Naive thymus-derived CD8-positive, alpha-beta T cell (primary cell): Measurements from ENCODE around the gene PSMB5. TPM values are rescaled to one million over a fixed set of nuclear protein-coding genes. Genes with fewer than 3 reads are reported as not detected.

ENCODE experiments used
- ATAC-seq, 2 donors: fragments of 150-1000 bp; cut with Tn5 transposase in 1 of 2; sonication (Bioruptor Pico), chemical (Tn5 transposase) in 1 of 2; 1 replicate in 1 of 2; 2 replicates in 1 of 2; pipeline ENCODE4 v1.10.0; 2021; ENCODE audit warnings: mild to moderate bottlenecking in 2 of 2, moderate library complexity in 2 of 2
- POLR2A ChIA-PET: fragments of 350-600 bp; sonication (Branson Sonifier 250); formaldehyde crosslinking; loops from one replicate; lab custom pipeline; 2021; ENCODE audit warnings: antibody characterized with exemption; lab: Charles Lee
- DNase-seq, 10 donors: peaks; one replicate each; pipeline versions ENCODE4 v3.0.0 to v3.0.0-alpha.2; 2020 to 2022
- H3K27ac Mint-ChIP-seq, 10 donors: one replicate each; pipeline ENCODE4 v1.8.0; 2020 to 2022; ENCODE audit warnings: mild to moderate bottlenecking in 10 of 10, mixed read lengths in 10 of 10, moderate library complexity in 4 of 10, inconsistent platforms in 1 of 10
- H3K27me3 Mint-ChIP-seq, 5 donors: one replicate each; pipeline ENCODE4 v1.8.0; 2021 to 2022; ENCODE audit warnings: mixed read lengths in 5 of 5
- H3K36me3 Mint-ChIP-seq, 3 donors: one replicate each; pipeline ENCODE4 v1.8.0; 2020 to 2022; ENCODE audit warnings: mixed read lengths in 3 of 3, mild to moderate bottlenecking in 2 of 3, inconsistent platforms in 1 of 3
- H3K4me1 Mint-ChIP-seq, 4 donors: one replicate each; pipeline ENCODE4 v1.8.0; 2021 to 2022; ENCODE audit warnings: mixed read lengths in 4 of 4
- H3K4me3 Mint-ChIP-seq, 10 donors: one replicate each; pipeline ENCODE4 v1.8.0; 2020 to 2022; ENCODE audit warnings: mild to moderate bottlenecking in 10 of 10, mixed read lengths in 10 of 10, moderate library complexity in 6 of 10, inconsistent platforms in 1 of 10
- H3K9me3 Mint-ChIP-seq, 9 donors: one replicate each; pipeline ENCODE4 v1.8.0; 2020 to 2022; ENCODE audit warnings: mixed read lengths in 9 of 9, mild to moderate bottlenecking in 3 of 9, inconsistent platforms in 1 of 9, moderate library complexity in 1 of 9
- polyA plus RNA-seq, 3 donors: library from polyadenylated mRNA; unstranded; fragments of 300-500 nt; fragmentation: Illumina TruSeq; gene quantifications; one replicate each; pipeline ENCODE4 v1.2.3, GENCODE V29; 2021
- total RNA-seq, 8 experiments: library from RNA in 2 of 8; stranded (reverse) in 2 of 8; gene quantifications; one replicate each; pipeline ENCODE4 v1.2.3 and lab custom pipeline; 2021 to 2026

Gene PSMB5
- total and polyA plus RNA-seq, 5 experiments from 2014 or later = 30.2 to 49.7 (median 35.8) TPM

- POLR2A ChIA-PET = interaction anchor here (0.6 to 4.2 kb wide), 13 partner anchors 10 to 263 kb away, joined by 3 to 44 read pairs (median 5); partner anchors contain the start of genes AJUBA, PABPN1 and PRMT5
- H3K4me1 Mint-ChIP-seq = peaks cover 15 to 21% (median 20%) of the 10 kb centered on the region in 4 donors
- DNase-seq (peak; percentile 73 to 90 (median 84)), ATAC-seq (peak; percentile 73 to 75)
- H3K27ac Mint-ChIP-seq = peak overlapping the region in 8 of 10 donors; percentile 24 to 80 (median 66)
- H3K27me3 Mint-ChIP-seq = no peaks in the 10 kb centered on the region
- H3K9me3 Mint-ChIP-seq = no peaks in the 10 kb centered on the region
- peaks cover 0 to 50% (median 18%) of the 10 kb centered on the region in 3 donors for H3K36me3 Mint-ChIP-seq
- H3K4me3 Mint-ChIP-seq = peak overlapping the region; percentile 79 to 90 (median 88)
Observed at GRCh38 chr14:23057757-23058653, 23.3 kb upstream of the PSMB5 start.

GRCh38 chr14:23056956-23057756 is 22.5 kb upstream of the PSMB5 start, which contains the start of gene CDH24:
Gene CDH24 (minus strand): TSS chr14:23057520. CDS start chr14:23055733, 1,787 bp downstream.
- peak; percentile 67 to 84 for ATAC-seq
- no peaks in the 10 kb centered on the region for H3K27me3 Mint-ChIP-seq
- no peaks in the 10 kb centered on the region for H3K9me3 Mint-ChIP-seq
- peaks cover 15 to 21% (median 20%) of the 10 kb centered on the region in 4 donors for H3K4me1 Mint-ChIP-seq
- POLR2A ChIA-PET = interaction anchor here (0.6 to 4.2 kb wide), 14 partner anchors 11 to 264 kb away, joined by 3 to 44 read pairs (median 6); partner anchors contain the start of genes AJUBA, PABPN1 and PRMT5
- peak; percentile 48 to 83 (median 60) for DNase-seq
- peaks cover 0 to 41% (median 11%) of the 10 kb centered on the region in 3 donors for H3K36me3 Mint-ChIP-seq
- H3K27ac Mint-ChIP-seq = peak within 1 kb of the TSS in 9 of 10 donors; percentile 46 to 91 (median 69)
- H3K4me3 Mint-ChIP-seq = peak within 1 kb of the TSS; percentile 79 to 96 (median 90)

GRCh38 chr14:23056145-23056955 is 21.6 kb upstream of the PSMB5 start:
- H3K27ac Mint-ChIP-seq = peak overlapping the region in 9 of 10 donors; percentile 6 to 91 (median 46)
- H3K27me3 Mint-ChIP-seq = no peaks in the 10 kb centered on the region
- DNase-seq (peak; percentile 42 to 78 (median 64)), ATAC-seq (peak; percentile 65 to 73)
- peaks cover 15 to 21% (median 20%) of the 10 kb centered on the region in 4 donors for H3K4me1 Mint-ChIP-seq
- no peaks in the 10 kb centered on the region for H3K9me3 Mint-ChIP-seq
- POLR2A ChIA-PET = interaction anchor here (0.6 to 4.2 kb wide), 5 partner anchors 38 to 75 kb away, joined by 3 to 44 read pairs (median 8); no protein-coding TSS in a partner anchor
- H3K36me3 Mint-ChIP-seq = peaks cover 0 to 33% (median 9%) of the 10 kb centered on the region in 3 donors
- H3K4me3 Mint-ChIP-seq = peak overlapping the region; percentile 77 to 96 (median 85)

- peaks cover 15 to 21% (median 20%) of the 10 kb centered on the region in 4 donors for H3K4me1 Mint-ChIP-seq
- ATAC-seq (no peak), DNase-seq (no peak)
- peak overlapping the region in 5 of 10 donors; percentile 13 to 51 (median 43) for H3K27ac Mint-ChIP-seq
- POLR2A ChIA-PET = interaction anchor here (1.5 to 1.6 kb wide), 2 partner anchors 49 to 61 kb away, joined by 8 to 9 read pairs; no protein-coding TSS in a partner anchor
- H3K9me3 Mint-ChIP-seq = no peaks in the 10 kb centered on the region
- H3K27me3 Mint-ChIP-seq = no peaks in the 10 kb centered on the region
- H3K36me3 Mint-ChIP-seq = peaks cover 0 to 26% (median 4%) of the 10 kb centered on the region in 3 donors
- peak overlapping the region; percentile 77 to 96 (median 84) for H3K4me3 Mint-ChIP-seq
Observed at GRCh38 chr14:23055621-23056144, 21.0 kb upstream of the PSMB5 start.

- POLR2A ChIA-PET = interaction anchor here (1.0 to 1.6 kb wide), 2 partner anchors 48 to 60 kb away, joined by 4 to 9 read pairs; no protein-coding TSS in a partner anchor
- peaks cover 0 to 21% (median 3%) of the 10 kb centered on the region in 3 donors for H3K36me3 Mint-ChIP-seq
Observed at GRCh38 chr14:23055147-23055550, 20.4 kb upstream of the PSMB5 start.

GRCh38 chr14:23054000-23054811 is 19.5 kb upstream of the PSMB5 start:
- H3K27ac Mint-ChIP-seq = peak overlapping the region in 1 of 10 donors; percentile 80
- peaks cover 0 to 12% (median 0%) of the 10 kb centered on the region in 3 donors for H3K36me3 Mint-ChIP-seq
- POLR2A ChIA-PET = interaction anchor here (1.0 kb wide), 1 partner anchor 47 kb away, joined by 4 read pairs; no protein-coding TSS in a partner anchor
- no peaks in the 10 kb centered on the region for H3K27me3 Mint-ChIP-seq
- DNase-seq (peak in 4 of 10 donors; percentile 22 to 71 (median 40)), ATAC-seq (no peak)
- H3K4me3 Mint-ChIP-seq = peak overlapping the region in 2 of 10 donors; percentile 34 to 42
- no peaks in the 10 kb centered on the region for H3K9me3 Mint-ChIP-seq
- H3K4me1 Mint-ChIP-seq = peaks cover 15 to 21% (median 18%) of the 10 kb centered on the region in 4 donors

More at GRCh38 chr14:23055147-23055550, 20.4 kb upstream of the PSMB5 start:
- peaks cover 15 to 21% (median 20%) of the 10 kb centered on the region in 4 donors for H3K4me1 Mint-ChIP-seq
- no peak for DNase-seq
- ATAC-seq = no peak
- no peaks in the 10 kb centered on the region for H3K27me3 Mint-ChIP-seq
- H3K4me3 Mint-ChIP-seq = no peak overlapping the region
- H3K9me3 Mint-ChIP-seq = no peaks in the 10 kb centered on the region
- peak overlapping the region in 1 of 10 donors; percentile 18 for H3K27ac Mint-ChIP-seq

GRCh38 chr14:23053426-23053825 is 18.7 kb upstream of the PSMB5 start:
- Mint-ChIP-seq H3K4me3 (no peak overlapping the region), H3K9me3 (no peaks in the 10 kb centered on the region), H3K4me1 (peaks cover 15 to 21% (median 18%) of the 10 kb centered on the region in 4 donors), H3K27me3 (no peaks in the 10 kb centered on the region), H3K36me3 (peaks cover 0 to 4% (median 0%) of the 10 kb centered on the region in 3 donors), H3K27ac (peak overlapping the region in 1 of 10 donors; percentile 53)
- no peak for ATAC-seq
- DNase-seq = peak in 1 of 10 donors; percentile 60
- POLR2A ChIA-PET = no interaction called here

- peak in 1 of 10 donors; percentile 7 for DNase-seq
- POLR2A ChIA-PET = no interaction called here
- Mint-ChIP-seq H3K9me3 (no peaks in the 10 kb centered on the region), H3K27ac (peak overlapping the region in 1 of 10 donors; percentile 40), H3K4me1 (peaks cover 9 to 17% (median 13%) of the 10 kb centered on the region in 4 donors), H3K36me3 (no peaks in the 10 kb centered on the region), H3K27me3 (peaks cover 0 to 3% (median 0%) of the 10 kb centered on the region in 5 donors), H3K4me3 (no peak overlapping the region)
- no peak for ATAC-seq
Observed at GRCh38 chr14:23052671-23053070, 18.0 kb upstream of the PSMB5 start.

GRCh38 chr14:23052182-23052623 is 17.5 kb upstream of the PSMB5 start:
- POLR2A ChIA-PET = no interaction called here
- H3K4me3 Mint-ChIP-seq = no peak overlapping the region
- H3K36me3 Mint-ChIP-seq = no peaks in the 10 kb centered on the region
- H3K4me1 Mint-ChIP-seq = peaks cover 9 to 22% (median 15%) of the 10 kb centered on the region in 4 donors
- DNase-seq = peak in 1 of 10 donors; percentile 19
- peaks cover 0 to 2% (median 0%) of the 10 kb centered on the region in 9 donors for H3K9me3 Mint-ChIP-seq
- H3K27ac Mint-ChIP-seq = peak overlapping the region in 2 of 10 donors; percentile 22 to 59
- ATAC-seq = no peak
- H3K27me3 Mint-ChIP-seq = peaks cover 1 to 7% (median 4%) of the 10 kb centered on the region in 5 donors
